ENCODE data around the gene FAM98C. TPM values are rescaled to one million over a fixed set of nuclear protein-coding genes. Genes with fewer than 3 reads are reported as not detected.
A peak's percentile ranks its signal among the peaks of the same experiment; 100 is the strongest.

FAM98C gene
- polyA plus RNA-seq, 1 donor (not counting 4 experiments of a cell fraction or from before 2014, with no cell fraction given) = 5.8 TPM

- Histone ChIP-seq H3K4me2 (ENCODE audit: control insufficient read depth, extremely low read depth, insufficient read depth, low read depth, low read length) (peak overlapping the region; percentile 91), H3K9me3 (ENCODE audit: control insufficient read depth, low read depth, low read length) (no peaks in the 10 kb centered on the region), H3K79me2 (ENCODE audit: control insufficient read depth, insufficient read depth, low read length) (no peaks in the 10 kb centered on the region), H3K27me3 (ENCODE audit: control insufficient read depth, extremely low read depth, insufficient read depth, low read length) (no peaks in the 10 kb centered on the region), H3K4me1 (ENCODE audit: control insufficient read depth, extremely low read depth, insufficient read depth, low read length) (peaks cover 4% of the 10 kb centered on the region), H3K27ac (ENCODE audit: control insufficient read depth, insufficient read depth, low read length) (no peak overlapping the region), H3K9ac (ENCODE audit: control insufficient read depth, extremely low read depth, insufficient read depth, low read length) (no peak overlapping the region), H3K36me3 (ENCODE audit: control insufficient read depth in 2 of 2, extremely low read depth in 1 of 2, insufficient read depth in 2 of 2, low read length in 2 of 2) (peaks cover 0 to 4% of the 10 kb centered on the region in 2 experiments), H2AFZ (ENCODE audit: control insufficient read depth, low read length) (peak overlapping the region; percentile 78), H3K9me1 (ENCODE audit: control insufficient read depth, extremely low read depth, insufficient read depth, low read length) (no peaks in the 10 kb centered on the region), H3K4me3 (ENCODE audit: control insufficient read depth in 2 of 3, extremely low read depth in 1 of 3, insufficient read depth in 2 of 3, low read depth in 1 of 3, low read length in 3 of 3) (peak overlapping the region; percentile 21 to 70 (median 49)), H4K20me1 (ENCODE audit: control insufficient read depth, extremely low read depth, insufficient read depth, low read length) (no peaks in the 10 kb centered on the region)
- TF ChIP-seq EZH2 (IDR thresholded peaks at IDR 0.05; ENCODE audit: low read length) (no peak), CTCF (optimal IDR thresholded peaks at IDR 0.05 in 1 of 3, IDR thresholded peaks at IDR 0.05 in 1 of 3, conservative IDR thresholded peaks at IDR 0.05 in 1 of 3; ENCODE audit: extremely low read depth in 1 of 3, insufficient read depth in 2 of 3, low read length in 3 of 3) (no peak)
- FAIRE-seq = no peak
- dilution Hi-C loops (cut with MboI; ENCODE audit: extremely low pct_ligation_motif_present, low sequenced_read_pairs) = no loop called here
- DNase-seq (ENCODE audit: low read depth, low spot score) = no peak
Observed at GRCh38 chr19:38402623-38402966, 298 bp upstream of the FAM98C start.

- Histone ChIP-seq H2AFZ (ENCODE audit: control insufficient read depth, low read length) (no peak overlapping the region), H3K79me2 (ENCODE audit: control insufficient read depth, insufficient read depth, low read length) (no peaks in the 10 kb centered on the region), H3K9ac (ENCODE audit: control insufficient read depth, extremely low read depth, insufficient read depth, low read length) (no peak overlapping the region), H3K4me3 (ENCODE audit: control insufficient read depth in 2 of 3, extremely low read depth in 1 of 3, insufficient read depth in 2 of 3, low read depth in 1 of 3, low read length in 3 of 3) (no peak overlapping the region), H3K27ac (ENCODE audit: control insufficient read depth, insufficient read depth, low read length) (no peak overlapping the region), H4K20me1 (ENCODE audit: control insufficient read depth, extremely low read depth, insufficient read depth, low read length) (no peaks in the 10 kb centered on the region), H3K9me1 (ENCODE audit: control insufficient read depth, extremely low read depth, insufficient read depth, low read length) (no peaks in the 10 kb centered on the region), H3K36me3 (ENCODE audit: control insufficient read depth in 2 of 2, extremely low read depth in 1 of 2, insufficient read depth in 2 of 2, low read length in 2 of 2) (peaks cover 0 to 4% of the 10 kb centered on the region in 2 experiments), H3K9me3 (ENCODE audit: control insufficient read depth, low read depth, low read length) (no peaks in the 10 kb centered on the region), H3K4me1 (ENCODE audit: control insufficient read depth, extremely low read depth, insufficient read depth, low read length) (peaks cover 4% of the 10 kb centered on the region), H3K27me3 (ENCODE audit: control insufficient read depth, extremely low read depth, insufficient read depth, low read length) (no peaks in the 10 kb centered on the region), H3K4me2 (ENCODE audit: control insufficient read depth, extremely low read depth, insufficient read depth, low read depth, low read length) (no peak overlapping the region)
- no peak for DNase-seq (ENCODE audit: low read depth, low spot score)
- TF ChIP-seq EZH2 (IDR thresholded peaks at IDR 0.05; ENCODE audit: low read length) (no peak), CTCF (optimal IDR thresholded peaks at IDR 0.05 in 1 of 3, IDR thresholded peaks at IDR 0.05 in 1 of 3, conservative IDR thresholded peaks at IDR 0.05 in 1 of 3; ENCODE audit: extremely low read depth in 1 of 3, insufficient read depth in 2 of 3, low read length in 3 of 3) (no peak)
- dilution Hi-C loops (cut with MboI; ENCODE audit: extremely low pct_ligation_motif_present, low sequenced_read_pairs) = no loop called here
- FAIRE-seq = no peak
Observed at GRCh38 chr19:38404858-38405257, 2.0 kb downstream of the FAM98C start.

Measured in keratinocyte (primary cell).